Stimulated activated CD8-positive, alpha-beta memory T cell treated with anti-CD3 and anti-CD28 coated beads, Interleukin-12 subunit alpha, Interleukin-12 subunit beta, amount 100 ng/mL, for 24 hours (primary cell): ENCODE results near the gene CCNL1.
"Not testable (repeated sequence)": the region's sequence is repeated elsewhere in the genome, so short reads cannot be mapped to it uniquely, and the experiment has no call there.

Experiments used
- DNase-seq: peaks from one replicate; pipeline ENCODE4 v3.0.0-alpha.2; 2020; ENCODE audit errors: extremely low read depth

CCNL1 gene

GRCh38 chr3:157103860-157104259 lies 56.1 kb downstream of the CCNL1 start:
- no peak for DNase-seq

- DNase-seq = no peak
Measured at GRCh38 chr3:157103280-157103679, 56.7 kb downstream of the CCNL1 start.

GRCh38 chr3:157102595-157102994 lies 57.4 kb downstream of the CCNL1 start:
- DNase-seq = not testable (repeated sequence)

GRCh38 chr3:157102098-157102497 lies 57.8 kb downstream of the CCNL1 start:
- no peak for DNase-seq

- DNase-seq = no peak
Measured at GRCh38 chr3:157101486-157101885, 58.5 kb downstream of the CCNL1 start.

- no peak for DNase-seq
Measured at GRCh38 chr3:157100608-157101396, 59.1 kb downstream of the CCNL1 start.

- no peak for DNase-seq
Measured at GRCh38 chr3:157100096-157100477, 59.9 kb downstream of the CCNL1 start.

GRCh38 chr3:157099326-157100095 lies 60.4 kb downstream of the CCNL1 start:
- DNase-seq = no peak

- no peak for DNase-seq
Measured at GRCh38 chr3:157098823-157099185, 61.1 kb downstream of the CCNL1 start.

- no peak for DNase-seq
Measured at GRCh38 chr3:157098121-157098822, 61.7 kb downstream of the CCNL1 start.
